ENCODE measurements around the gene SLC25A42.

The SLC25A42 gene

GRCh38 chr19:19062454-19063182 lies 1.2 kb upstream of the SLC25A42 start:
- 0 out of 2 replicates have a peak, but pooled peaks cover 4% of the 10 kb centered on the region for H3K36me3 ChIP-seq (replicated peaks; ENCODE audit: insufficient read depth, low read length)
- 0 out of 2 replicates have a peak overlapping the region, but pooled peaks have one; percentile 34 for H2AFZ ChIP-seq (ENCODE audit: low read length)
- DNase-seq: peak; percentile 27
- no peaks in the 10 kb centered on the region for H4K20me1 ChIP-seq (ENCODE audit: insufficient read depth, low read length)
- TF ChIP-seq EZH2 (optimal IDR thresholded peaks at IDR 0.05; ENCODE audit: low read depth, low read length): no peak
- TF ChIP-seq, protein P1, sequence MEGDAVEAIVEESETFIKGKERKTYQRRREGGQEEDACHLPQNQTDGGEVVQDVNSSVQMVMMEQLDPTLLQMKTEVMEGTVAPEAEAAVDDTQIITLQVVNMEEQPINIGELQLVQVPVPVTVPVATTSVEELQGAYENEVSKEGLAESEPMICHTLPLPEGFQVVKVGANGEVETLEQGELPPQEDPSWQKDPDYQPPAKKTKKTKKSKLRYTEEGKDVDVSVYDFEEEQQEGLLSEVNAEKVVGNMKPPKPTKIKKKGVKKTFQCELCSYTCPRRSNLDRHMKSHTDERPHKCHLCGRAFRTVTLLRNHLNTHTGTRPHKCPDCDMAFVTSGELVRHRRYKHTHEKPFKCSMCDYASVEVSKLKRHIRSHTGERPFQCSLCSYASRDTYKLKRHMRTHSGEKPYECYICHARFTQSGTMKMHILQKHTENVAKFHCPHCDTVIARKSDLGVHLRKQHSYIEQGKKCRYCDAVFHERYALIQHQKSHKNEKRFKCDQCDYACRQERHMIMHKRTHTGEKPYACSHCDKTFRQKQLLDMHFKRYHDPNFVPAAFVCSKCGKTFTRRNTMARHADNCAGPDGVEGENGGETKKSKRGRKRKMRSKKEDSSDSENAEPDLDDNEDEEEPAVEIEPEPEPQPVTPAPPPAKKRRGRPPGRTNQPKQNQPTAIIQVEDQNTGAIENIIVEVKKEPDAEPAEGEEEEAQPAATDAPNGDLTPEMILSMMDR (IDR thresholded peaks at IDR 0.05; ENCODE audit: low read length): no peak
- TF ChIP-seq EZH2phosphoT487 (IDR thresholded peaks at IDR 0.05; ENCODE audit: low read length): no peak
- H3K27ac ChIP-seq (ENCODE audit: low read length): peak overlapping the region; percentile 21; the same call in 1 of the 2 replicates
- H3K79me2 ChIP-seq (ENCODE audit: low read length): peaks cover 27% of the 10 kb centered on the region
- H3K9me2 ChIP-seq (replicated peaks; ENCODE audit: insufficient read depth, low read length): no peaks in the 10 kb centered on the region
- no peaks in the 10 kb centered on the region for H3K9me3 ChIP-seq (replicated peaks; ENCODE audit: insufficient read depth, low read length)
- peak overlapping the region; percentile 65 for H3K4me2 ChIP-seq (ENCODE audit: low read depth, low read length)
- peak overlapping the region; percentile 49 for H3K9ac ChIP-seq (ENCODE audit: low read length)
- peak overlapping the region; percentile 55 for H3K4me3 ChIP-seq (ENCODE audit: low read length)
- H3K27me3 ChIP-seq (replicated peaks; ENCODE audit: insufficient read depth, low read length): no peaks in the 10 kb centered on the region
- H3K4me1 ChIP-seq (ENCODE audit: low read length): peaks cover 12% of the 10 kb centered on the region
- peaks cover 44% of the 10 kb centered on the region for H3F3A ChIP-seq (ENCODE audit: insufficient read depth, low read length)

DNA sequence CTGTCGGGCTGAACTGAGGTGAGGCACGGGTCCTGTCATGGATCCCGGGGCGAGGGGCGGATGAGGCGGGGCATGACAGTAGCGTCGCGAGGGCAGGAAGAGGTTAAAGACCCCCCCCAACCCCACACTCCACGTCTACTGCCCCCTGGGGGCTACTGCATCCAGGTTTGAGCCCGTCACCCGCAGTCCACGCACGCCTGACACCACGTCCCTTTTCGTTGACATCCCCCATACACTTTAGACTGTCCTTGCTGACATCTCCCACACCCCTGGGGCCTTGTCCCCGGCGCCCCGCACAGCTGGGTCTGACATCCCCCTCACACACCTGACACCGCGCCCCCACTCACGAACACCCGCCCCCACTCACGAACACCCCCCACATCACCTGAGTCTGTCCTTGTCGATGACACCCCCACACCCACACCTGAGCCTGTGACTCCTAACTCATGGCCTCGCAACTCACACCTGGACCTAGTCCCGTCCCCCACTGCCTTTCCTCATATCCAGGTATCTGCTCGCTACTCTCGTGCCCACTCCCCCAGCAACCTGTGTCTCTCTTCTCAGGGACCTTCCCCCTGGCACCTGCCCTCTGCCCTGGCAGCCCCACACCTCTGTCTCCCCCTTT lies 416 bp downstream of the SLC25A42 start:
- H3K27me3 ChIP-seq (replicated peaks; ENCODE audit: insufficient read depth, low read length): no peaks in the 10 kb centered on the region
- H3K27ac ChIP-seq (ENCODE audit: low read length): peak overlapping the region; percentile 70

GRCh38 chr19:19064811-19065745 lies 1.3 kb downstream of the SLC25A42 start:
- TF ChIP-seq, protein P1 (IDR thresholded peaks at IDR 0.05; ENCODE audit: low read length): no peak
- TF ChIP-seq EZH2phosphoT487 (IDR thresholded peaks at IDR 0.05; ENCODE audit: low read length) (no peak), EZH2 (optimal IDR thresholded peaks at IDR 0.05; ENCODE audit: low read depth, low read length) (no peak)
- peak overlapping the region; percentile 28 for H2AFZ ChIP-seq (ENCODE audit: low read length)
- peaks cover 56% of the 10 kb centered on the region for H3F3A ChIP-seq (ENCODE audit: insufficient read depth, low read length)
- peak; percentile 49 for DNase-seq
- no peaks in the 10 kb centered on the region for H3K27me3 ChIP-seq (replicated peaks; ENCODE audit: insufficient read depth, low read length)
- peak overlapping the region; percentile 78 for H3K9ac ChIP-seq (ENCODE audit: low read length)
- no peaks in the 10 kb centered on the region for H3K9me3 ChIP-seq (replicated peaks; ENCODE audit: insufficient read depth, low read length)
- no peaks in the 10 kb centered on the region for H3K9me2 ChIP-seq (replicated peaks; ENCODE audit: insufficient read depth, low read length)
- H4K20me1 ChIP-seq (ENCODE audit: insufficient read depth, low read length): no peaks in the 10 kb centered on the region
- peak overlapping the region; percentile 80 for H3K4me2 ChIP-seq (ENCODE audit: low read depth, low read length)
- peaks cover 27% of the 10 kb centered on the region for H3K4me1 ChIP-seq (ENCODE audit: low read length)
- peaks cover 47% of the 10 kb centered on the region for H3K79me2 ChIP-seq (ENCODE audit: low read length)
- H3K27ac ChIP-seq (ENCODE audit: low read length): peak overlapping the region; percentile 70
- peak overlapping the region; percentile 86 for H3K4me3 ChIP-seq (ENCODE audit: low read length)
- H3K36me3 ChIP-seq (replicated peaks; ENCODE audit: insufficient read depth, low read length): no peaks in the 10 kb centered on the region

More for the DNA sequence above, 416 bp downstream of the SLC25A42 start:
- H2AFZ ChIP-seq (ENCODE audit: low read length): 0 out of 2 replicates have a peak overlapping the region, but pooled peaks have one; percentile 28
- no peaks in the 10 kb centered on the region for H3K9me2 ChIP-seq (replicated peaks; ENCODE audit: insufficient read depth, low read length)
- peak; percentile 23 for DNase-seq
- H3K4me3 ChIP-seq (ENCODE audit: low read length): peak overlapping the region; percentile 86
- no peaks in the 10 kb centered on the region for H3K36me3 ChIP-seq (replicated peaks; ENCODE audit: insufficient read depth, low read length)
- H3K4me2 ChIP-seq (ENCODE audit: low read depth, low read length): peak overlapping the region; percentile 80
- peaks cover 53% of the 10 kb centered on the region for H3F3A ChIP-seq (ENCODE audit: insufficient read depth, low read length)
- H3K79me2 ChIP-seq (ENCODE audit: low read length): peaks cover 41% of the 10 kb centered on the region
- TF ChIP-seq, protein P1 (IDR thresholded peaks at IDR 0.05; ENCODE audit: low read length): peak; percentile 17
- TF ChIP-seq EZH2phosphoT487 (IDR thresholded peaks at IDR 0.05; ENCODE audit: low read length) (no peak), EZH2 (optimal IDR thresholded peaks at IDR 0.05; ENCODE audit: low read depth, low read length) (no peak)
- H4K20me1 ChIP-seq (ENCODE audit: insufficient read depth, low read length): no peaks in the 10 kb centered on the region
- H3K9me3 ChIP-seq (replicated peaks; ENCODE audit: insufficient read depth, low read length): no peaks in the 10 kb centered on the region
- H3K9ac ChIP-seq (ENCODE audit: low read length): peak overlapping the region; percentile 78
- peaks cover 22% of the 10 kb centered on the region for H3K4me1 ChIP-seq (ENCODE audit: low read length)
